Endodermal cell (in vitro differentiated cells): ENCODE measurements around the gene OR2A1. TPM values are rescaled to one million over a fixed set of nuclear protein-coding genes. Genes with fewer than 3 reads are reported as not detected.
"Not testable (repeated sequence)": the region's sequence is repeated elsewhere in the genome, so short reads cannot be mapped to it uniquely, and the experiment has no call there.

Experiments used
- DNase-seq: peaks from one replicate; pipeline ENCODE4 v3.0.0-alpha.2; 2017
- H3K27ac ChIP-seq: 2 replicates; pipeline ENCODE4 v1.5.1; 2013; ENCODE audit warnings: mild to moderate bottlenecking, low read depth, low read length, moderate library complexity
- H3K27me3 ChIP-seq: 2 replicates; pipeline ENCODE4 v1.6.1; 2013; ENCODE audit warnings: mild to moderate bottlenecking, low read length, moderate library complexity; ENCODE audit not compliant: insufficient read depth, control insufficient read depth, poor library complexity, severe bottlenecking
- H3K36me3 ChIP-seq: 2 replicates; pipeline ENCODE4 v1.7.0; 2013; ENCODE audit warnings: mild to moderate bottlenecking, low read length, moderate library complexity; ENCODE audit not compliant: control insufficient read depth, insufficient read depth
- H3K4me1 ChIP-seq: one replicate; pipeline ENCODE4 v1.7.0; 2013; ENCODE audit warnings: low read length; ENCODE audit not compliant: control insufficient read depth, insufficient read depth
- H3K4me3 ChIP-seq: 2 replicates; pipeline ENCODE4 v1.5.1; 2013; ENCODE audit warnings: mild to moderate bottlenecking, low read length, moderate library complexity
- H3K9ac ChIP-seq: 2 replicates; pipeline ENCODE4 v1.6.1; 2013; ENCODE audit warnings: mild to moderate bottlenecking, low read length, moderate library complexity; ENCODE audit not compliant: poor library complexity, severe bottlenecking; ENCODE audit errors: extremely low read depth
- H3K9me3 ChIP-seq: 2 replicates; pipeline ENCODE4 v1.6.1; 2013; ENCODE audit warnings: mild to moderate bottlenecking, low read length, moderate library complexity; ENCODE audit not compliant: control insufficient read depth
- H3K27ac Mint-ChIP-seq: 2 replicates; pipeline ENCODE4 v1.8.0; 2020; ENCODE audit warnings: mixed read lengths
- H3K27me3 Mint-ChIP-seq: 2 replicates; pipeline ENCODE4 v1.8.0; 2021; ENCODE audit warnings: mild to moderate bottlenecking, mixed read lengths; ENCODE audit not compliant: insufficient read depth
- H3K36me3 Mint-ChIP-seq: 2 replicates; pipeline ENCODE4 v1.8.0; 2020; ENCODE audit warnings: low read depth, mixed read lengths
- H3K4me1 Mint-ChIP-seq: 2 replicates; pipeline ENCODE4 v1.8.0; 2020; ENCODE audit warnings: mixed read lengths
- H3K4me3 Mint-ChIP-seq: 2 replicates; pipeline ENCODE4 v1.8.0; 2020; ENCODE audit warnings: mild to moderate bottlenecking, moderate library complexity, mixed read lengths
- H3K9me3 Mint-ChIP-seq: 2 replicates; pipeline ENCODE4 v1.8.0; 2020; ENCODE audit warnings: mild to moderate bottlenecking, mixed read lengths
- WGBS, 2 experiments: methylation state at CpG; one replicate each; pipeline versions ENCODE4 v1.1.5 to v1.1.7; 2013; ENCODE audit warnings: missing lambda C conversion rate in 2 of 2, mixed read lengths in 1 of 2; ENCODE audit not compliant: insufficient coverage in 1 of 2, insufficient read length in 1 of 2; 5-methylcytosine and 5-hydroxymethylcytosine counted together
- total RNA-seq, 2 donors: library from RNA; stranded (reverse); fragmentation: NEBNext Ultra II Directional in 1 of 2; extraction: Animal tissue kit (Norgen Biotek cat#: 25700) in 1 of 2; gene quantifications; 2 replicates in 1 of 2; 3 replicates in 1 of 2; pipeline ENCODE4 v1.2.1, GENCODE V29; 2021

The OR2A1 gene
- total RNA-seq, 2 donors from 2014 or later: not detected

- no CpG with 5 or more reads among the region's 6 CpGs for WGBS, 2 experiments
- not testable (repeated sequence) for H3K4me3 Mint-ChIP-seq, H3K27ac Mint-ChIP-seq
These were observed 28.5 kb upstream of the OR2A1 start for GRCh38 chr7:144283716-144284115.

GRCh38 chr7:144287171-144287784 lies 24.9 kb upstream of the OR2A1 start:
- H3K4me1 ChIP-seq, H3K4me1 Mint-ChIP-seq, H3K27ac ChIP-seq, H3K27me3 Mint-ChIP-seq, H3K4me3 ChIP-seq, H3K36me3 Mint-ChIP-seq, H3K9me3 Mint-ChIP-seq, H3K27me3 ChIP-seq, H3K9me3 ChIP-seq, H3K9ac ChIP-seq, DNase-seq, H3K36me3 ChIP-seq, H3K27ac Mint-ChIP-seq, H3K4me3 Mint-ChIP-seq: not testable (repeated sequence)
- no CpG with 5 or more reads among the region's 3 CpGs for WGBS, 2 experiments

More at GRCh38 chr7:144283716-144284115, 28.5 kb upstream of the OR2A1 start:
- not testable (repeated sequence) for H3K36me3 ChIP-seq, H3K4me1 Mint-ChIP-seq, H3K9ac ChIP-seq, H3K4me3 ChIP-seq, H3K36me3 Mint-ChIP-seq, H3K27ac ChIP-seq, H3K27me3 Mint-ChIP-seq, H3K9me3 ChIP-seq, H3K9me3 Mint-ChIP-seq, DNase-seq, H3K27me3 ChIP-seq, H3K4me1 ChIP-seq

GRCh38 chr7:144291607-144292006 lies 20.6 kb upstream of the OR2A1 start:
- H3K27me3 Mint-ChIP-seq, H3K9me3 ChIP-seq, H3K4me3 ChIP-seq, H3K36me3 Mint-ChIP-seq, H3K9me3 Mint-ChIP-seq, H3K4me3 Mint-ChIP-seq, H3K4me1 Mint-ChIP-seq, H3K36me3 ChIP-seq, H3K4me1 ChIP-seq, H3K27ac ChIP-seq, H3K27ac Mint-ChIP-seq, H3K27me3 ChIP-seq, H3K9ac ChIP-seq: not testable (repeated sequence)
- peak; percentile 6 for DNase-seq
- WGBS, 2 experiments: 81% methylated on average over 2 of the region's 4 CpGs; no CpG with 5 or more reads in 1 of the 2 experiments

- not testable (repeated sequence) for H3K27me3 ChIP-seq, H3K36me3 Mint-ChIP-seq, H3K27me3 Mint-ChIP-seq, H3K4me1 ChIP-seq, H3K36me3 ChIP-seq, H3K4me1 Mint-ChIP-seq, H3K27ac Mint-ChIP-seq, H3K9me3 ChIP-seq, H3K9ac ChIP-seq, H3K9me3 Mint-ChIP-seq, H3K4me3 ChIP-seq, H3K27ac ChIP-seq, H3K4me3 Mint-ChIP-seq
- peak; percentile 17 for DNase-seq
- WGBS, 2 experiments: 90% methylated on average over 3 of the region's 14 CpGs; no CpG with 5 or more reads in 1 of the 2 experiments
These were observed 19.6 kb upstream of the OR2A1 start for GRCh38 chr7:144292384-144293161.

GRCh38 chr7:144293794-144294499 lies 18.3 kb upstream of the OR2A1 start:
- not testable (repeated sequence) for H3K36me3 Mint-ChIP-seq, H3K4me1 ChIP-seq, H3K9me3 Mint-ChIP-seq, H3K27me3 Mint-ChIP-seq, H3K27ac Mint-ChIP-seq, H3K4me3 ChIP-seq, H3K27me3 ChIP-seq, H3K27ac ChIP-seq, DNase-seq, H3K4me3 Mint-ChIP-seq, H3K4me1 Mint-ChIP-seq, H3K36me3 ChIP-seq, H3K9ac ChIP-seq, H3K9me3 ChIP-seq
- no CpG with 5 or more reads among the region's 60 CpGs for WGBS, 2 experiments

- not testable (repeated sequence) for H3K4me3 ChIP-seq, H3K9ac ChIP-seq, H3K27ac ChIP-seq, H3K9me3 ChIP-seq, H3K27me3 Mint-ChIP-seq, DNase-seq, H3K36me3 Mint-ChIP-seq, H3K4me1 ChIP-seq, H3K9me3 Mint-ChIP-seq, H3K4me1 Mint-ChIP-seq, H3K4me3 Mint-ChIP-seq, H3K27ac Mint-ChIP-seq, H3K36me3 ChIP-seq, H3K27me3 ChIP-seq
- WGBS, 2 experiments: no CpG with 5 or more reads among the region's 1 CpG
These were observed 9.5 kb upstream of the OR2A1 start for GRCh38 chr7:144302578-144303303.
